Fibroblast of lung (primary cell): ENCODE results near the gene PRR5L. TPM values are rescaled to one million over a fixed set of nuclear protein-coding genes. Genes with fewer than 3 reads are reported as not detected.

ENCODE experiments used
- DNase-seq, 2 donors: peaks; one replicate each; pipeline versions ENCODE4 v3.0.0 to v3.0.0-alpha.2; 2010; ENCODE audit warnings: low read depth in 2 of 2
- H2AFZ ChIP-seq: 2 replicates; pipeline ENCODE4 v1.5.1; 2012; ENCODE audit warnings: low read length, control low read depth, inconsistent platforms
- H3K27ac ChIP-seq: 2 replicates; pipeline ENCODE4 v1.5.1; 2011; ENCODE audit warnings: low read length, control low read depth; ENCODE audit not compliant: insufficient read depth
- H3K27me3 ChIP-seq: 2 replicates; pipeline ENCODE4 v1.5.1; 2011; ENCODE audit warnings: mild to moderate bottlenecking, low read length; ENCODE audit not compliant: control insufficient read depth, insufficient read depth
- H3K36me3 ChIP-seq: 2 replicates; pipeline ENCODE4 v1.5.1; 2011; ENCODE audit warnings: low read length; ENCODE audit not compliant: control insufficient read depth, insufficient read depth
- H3K4me1 ChIP-seq: 2 replicates; pipeline ENCODE4 v1.5.1; 2011; ENCODE audit warnings: low read length; ENCODE audit not compliant: control insufficient read depth, insufficient read depth; ENCODE audit errors: extremely low read depth
- H3K4me2 ChIP-seq: 2 replicates; pipeline ENCODE4 v1.5.1; 2011; ENCODE audit warnings: low read length, control low read depth; ENCODE audit not compliant: insufficient read depth; ENCODE audit errors: extremely low read depth
- H3K4me3 ChIP-seq, 4 experiments: fragments of 200-600 bp in 1 of 4; sonication (generic) in 1 of 4; replicated peaks in 1 of 4; 2 replicates each; pipeline ENCODE4 v1.5.1; 2011 to 2016; ENCODE audit warnings: low read length in 4 of 4, low read depth in 3 of 4, mild to moderate bottlenecking in 3 of 4, control low read depth in 2 of 4, inconsistent platforms in 1 of 4, mixed read lengths in 1 of 4; ENCODE audit not compliant: insufficient read depth in 1 of 4; ENCODE audit errors: control extremely low read depth in 1 of 4
- H3K79me2 ChIP-seq: 2 replicates; pipeline ENCODE4 v1.5.1; 2012; ENCODE audit warnings: mild to moderate bottlenecking, low read length, inconsistent platforms; ENCODE audit not compliant: control insufficient read depth, insufficient read depth
- H3K9ac ChIP-seq: 2 replicates; pipeline ENCODE4 v1.5.1; 2011; ENCODE audit warnings: mild to moderate bottlenecking, low read length, control low read depth; ENCODE audit not compliant: insufficient read depth
- H3K9me3 ChIP-seq: 2 replicates; pipeline ENCODE4 v1.5.1; 2012; ENCODE audit warnings: low read depth, low read length; ENCODE audit not compliant: control insufficient read depth, insufficient read depth
- H4K20me1 ChIP-seq: 2 replicates; pipeline ENCODE4 v1.5.1; 2011; ENCODE audit warnings: low read length; ENCODE audit not compliant: control insufficient read depth, insufficient read depth; ENCODE audit errors: extremely low read depth
- EZH2 ChIP-seq: IDR thresholded peaks from 2 replicates; pipeline ENCODE4 v1.5.1; 2012; ENCODE audit warnings: low read length, control low read depth, mild to moderate bottlenecking; ENCODE audit errors: missing control alignments
- polyA plus RNA-seq, 2 donors: library from polyadenylated mRNA; depleted of rRNA in 1 of 2; stranded (reverse) in 1 of 2; unstranded in 1 of 2; fragments of >200 nt; gene quantifications; 2 replicates each; pipeline ENCODE4 v1.2.1, GENCODE V29; 2011 to 2012; ENCODE audit warnings: missing spikeins in 1 of 2
- total RNA-seq: library from RNA; depleted of rRNA; stranded (reverse); fragments of >200 nt; gene quantifications from 2 replicates; pipeline ENCODE4 v1.2.1, GENCODE V29; 2014
- TF ChIP-seq, protein P1 (sequence below), 2 donors: IDR thresholded peaks in 1 of 2; conservative IDR thresholded peaks in 1 of 2; 1 replicate in 1 of 2; 2 replicates in 1 of 2; pipeline ENCODE4 v1.5.1; 2011 to 2012; ENCODE audit warnings: low read length in 2 of 2, control low read depth in 1 of 2, inconsistent platforms in 1 of 2, low read depth in 1 of 2, mild to moderate bottlenecking in 1 of 2

The PRR5L gene
- total and polyA plus RNA-seq, 2 donors (not counting 1 experiment from before 2014, with no cell fraction given) = 2.8 to 6.3 TPM

DNA sequence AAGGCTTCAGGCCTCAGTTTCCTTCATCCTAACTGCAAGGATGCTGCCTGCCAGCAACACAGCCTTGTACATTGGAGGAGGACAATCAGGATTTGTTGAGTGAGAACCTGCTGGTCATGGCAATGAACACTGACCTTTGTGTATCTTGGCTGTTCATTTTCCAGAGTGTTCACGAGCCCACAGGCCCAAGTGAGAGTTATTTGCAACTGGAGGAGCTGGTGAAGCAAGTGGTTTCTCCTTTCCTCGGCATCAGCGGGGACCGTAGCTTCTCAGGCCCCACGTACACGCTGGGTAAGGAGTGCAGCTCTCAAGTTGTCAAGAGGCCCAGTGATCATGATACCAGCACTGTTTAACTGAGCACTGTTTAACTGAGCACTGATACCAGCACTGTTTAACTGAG, 155.0 kb downstream of the PRR5L start:
- H3K27me3 ChIP-seq = peaks cover 2% of the 10 kb centered on the region
- no peak for DNase-seq
- no peak overlapping the region for H3K4me3 ChIP-seq
- TF ChIP-seq, protein P1, sequence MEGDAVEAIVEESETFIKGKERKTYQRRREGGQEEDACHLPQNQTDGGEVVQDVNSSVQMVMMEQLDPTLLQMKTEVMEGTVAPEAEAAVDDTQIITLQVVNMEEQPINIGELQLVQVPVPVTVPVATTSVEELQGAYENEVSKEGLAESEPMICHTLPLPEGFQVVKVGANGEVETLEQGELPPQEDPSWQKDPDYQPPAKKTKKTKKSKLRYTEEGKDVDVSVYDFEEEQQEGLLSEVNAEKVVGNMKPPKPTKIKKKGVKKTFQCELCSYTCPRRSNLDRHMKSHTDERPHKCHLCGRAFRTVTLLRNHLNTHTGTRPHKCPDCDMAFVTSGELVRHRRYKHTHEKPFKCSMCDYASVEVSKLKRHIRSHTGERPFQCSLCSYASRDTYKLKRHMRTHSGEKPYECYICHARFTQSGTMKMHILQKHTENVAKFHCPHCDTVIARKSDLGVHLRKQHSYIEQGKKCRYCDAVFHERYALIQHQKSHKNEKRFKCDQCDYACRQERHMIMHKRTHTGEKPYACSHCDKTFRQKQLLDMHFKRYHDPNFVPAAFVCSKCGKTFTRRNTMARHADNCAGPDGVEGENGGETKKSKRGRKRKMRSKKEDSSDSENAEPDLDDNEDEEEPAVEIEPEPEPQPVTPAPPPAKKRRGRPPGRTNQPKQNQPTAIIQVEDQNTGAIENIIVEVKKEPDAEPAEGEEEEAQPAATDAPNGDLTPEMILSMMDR (conservative IDR thresholded peaks at IDR 0.05 in 1 of 2, IDR thresholded peaks at IDR 0.05 in 1 of 2; ENCODE audit: low read depth in 1 of 2, low read length in 2 of 2) = no peak
- no peak for TF ChIP-seq EZH2
- H3K4me2 ChIP-seq = no peak overlapping the region
- H3K79me2 ChIP-seq = no peaks in the 10 kb centered on the region
- no peak overlapping the region for H3K27ac ChIP-seq
- H3K4me1 ChIP-seq = peaks cover 12% of the 10 kb centered on the region
- H2AFZ ChIP-seq = no peak overlapping the region
- H3K9ac ChIP-seq = no peak overlapping the region
- no peaks in the 10 kb centered on the region for H3K9me3 ChIP-seq
- no peaks in the 10 kb centered on the region for H3K36me3 ChIP-seq
- no peaks in the 10 kb centered on the region for H4K20me1 ChIP-seq

GRCh38 chr11:36451681-36452080, 155.6 kb downstream of the PRR5L start:
- H3K4me1 ChIP-seq = peaks cover 19% of the 10 kb centered on the region
- TF ChIP-seq, protein P1 (conservative IDR thresholded peaks at IDR 0.05 in 1 of 2, IDR thresholded peaks at IDR 0.05 in 1 of 2; ENCODE audit: low read depth in 1 of 2, low read length in 2 of 2) = no peak
- no peak for TF ChIP-seq EZH2
- H3K4me2 ChIP-seq = no peak overlapping the region
- H3K79me2 ChIP-seq = no peaks in the 10 kb centered on the region
- H3K36me3 ChIP-seq = no peaks in the 10 kb centered on the region
- no peaks in the 10 kb centered on the region for H4K20me1 ChIP-seq
- H2AFZ ChIP-seq = no peak overlapping the region
- no peak overlapping the region for H3K4me3 ChIP-seq
- no peak for DNase-seq
- H3K27ac ChIP-seq = no peak overlapping the region
- H3K9me3 ChIP-seq = no peaks in the 10 kb centered on the region
- H3K27me3 ChIP-seq = peaks cover under 1% of the 10 kb centered on the region
- no peak overlapping the region for H3K9ac ChIP-seq

- Histone ChIP-seq H3K27me3 (no peaks in the 10 kb centered on the region), H3K9ac (no peak overlapping the region), H3K4me1 (peaks cover 19% of the 10 kb centered on the region), H3K9me3 (no peaks in the 10 kb centered on the region), H4K20me1 (no peaks in the 10 kb centered on the region), H3K4me2 (no peak overlapping the region), H3K27ac (no peak overlapping the region), H3K79me2 (no peaks in the 10 kb centered on the region), H3K36me3 (no peaks in the 10 kb centered on the region), H2AFZ (no peak overlapping the region), H3K4me3 (no peak overlapping the region)
- TF ChIP-seq EZH2 = no peak
- TF ChIP-seq, protein P1 (conservative IDR thresholded peaks at IDR 0.05 in 1 of 2, IDR thresholded peaks at IDR 0.05 in 1 of 2; ENCODE audit: low read depth in 1 of 2, low read length in 2 of 2) = no peak
- DNase-seq = peak; percentile 76 to 77
Observed at GRCh38 chr11:36452236-36452940, 156.3 kb downstream of the PRR5L start.
